Endothelial cell of umbilical vein (primary cell): ENCODE measurements around the gene TNN. TPM values are rescaled to one million over a fixed set of nuclear protein-coding genes. Genes with fewer than 3 reads are reported as not detected.

Source experiments
- BruUV-seq: library from RNA; stranded (reverse); fragments of 400-500 nt; replicated peaks from 2 replicates; lab custom pipeline; 2021; lab: Mats Ljungman, UMichigan
- CTCF ChIA-PET: fragments of 300-600, 350-600 bp; sonication (Branson Sonifier 250); formaldehyde crosslinking; loops from one replicate; lab custom pipeline; 2021; ENCODE audit warnings: antibody characterized with exemption, inconsistent platforms; lab: Charles Lee
- POLR2A ChIA-PET: fragments of 300-600, 350-600 bp; sonication (Branson Sonifier 250); formaldehyde crosslinking; loops from one replicate; lab custom pipeline; 2021; ENCODE audit warnings: antibody characterized with exemption, inconsistent platforms; lab: Charles Lee
- DNase-seq: peaks from one replicate; pipeline ENCODE4 v3.0.0-alpha.2; 2011; ENCODE audit warnings: low read depth, low spot score
- FAIRE-seq: peaks from 2 replicates; lab custom pipeline; 2011; peaks lifted over from hg19 to GRCh38; lab: Jason Lieb, UNC
- H2AFZ ChIP-seq: 2 replicates; pipeline ENCODE4 v1.6.0; 2012; ENCODE audit warnings: low read depth, low read length, control low read depth, inconsistent platforms
- H3K27ac ChIP-seq: 2 replicates; pipeline ENCODE4 v1.5.1; 2011; ENCODE audit warnings: low read depth, mild to moderate bottlenecking, control low read depth, low read length, moderate library complexity; ENCODE audit not compliant: insufficient read depth
- H3K27me3 ChIP-seq, 2 experiments: 2 replicates each; pipeline versions ENCODE4 v1.6.0 to v1.6.1; 2011; ENCODE audit warnings: low read length in 2 of 2, mixed read lengths in 1 of 2; ENCODE audit not compliant: control insufficient read depth in 2 of 2, insufficient read depth in 2 of 2
- H3K36me3 ChIP-seq, 2 experiments: 2 replicates in 1 of 2; 3 replicates in 1 of 2; pipeline ENCODE4 v1.5.1; 2011; ENCODE audit warnings: low read length in 2 of 2, mild to moderate bottlenecking in 1 of 2, moderate library complexity in 1 of 2; ENCODE audit not compliant: control insufficient read depth in 2 of 2, insufficient read depth in 2 of 2; ENCODE audit errors: extremely low read depth in 1 of 2
- H3K4me1 ChIP-seq: 3 replicates; pipeline ENCODE4 v1.5.1; 2011; ENCODE audit warnings: mild to moderate bottlenecking, low read length; ENCODE audit not compliant: control insufficient read depth, insufficient read depth; ENCODE audit errors: extremely low read depth
- H3K4me2 ChIP-seq: 2 replicates; pipeline ENCODE4 v1.6.1; 2011; ENCODE audit warnings: low read length, control low read depth, mixed read lengths; ENCODE audit not compliant: insufficient read depth
- H3K4me3 ChIP-seq, 3 experiments: fragments of 200-600 bp in 1 of 3; sonication (generic), shearing (Covaris generic) in 1 of 3; replicated peaks in 1 of 3; 2 replicates each; pipeline ENCODE4 v1.5.1; 2011 to 2016; ENCODE audit warnings: control low read depth in 3 of 3, low read length in 3 of 3, mild to moderate bottlenecking in 2 of 3, inconsistent platforms in 1 of 3, low read depth in 1 of 3, moderate library complexity in 1 of 3; ENCODE audit not compliant: insufficient read depth in 1 of 3
- H3K79me2 ChIP-seq: 2 replicates; pipeline ENCODE4 v1.6.0; 2012; ENCODE audit warnings: low read length, inconsistent platforms; ENCODE audit not compliant: control insufficient read depth, insufficient read depth
- H3K9ac ChIP-seq: replicated peaks from 2 replicates; pipeline ENCODE3; 2011; ENCODE audit warnings: low read length, control low read depth; ENCODE audit not compliant: insufficient read depth; ENCODE audit errors: extremely low read depth
- H3K9me1 ChIP-seq: replicated peaks from 3 replicates; pipeline ENCODE4 v1.6.0; 2011; ENCODE audit warnings: mild to moderate bottlenecking, low read length; ENCODE audit not compliant: control insufficient read depth, insufficient read depth; ENCODE audit errors: extremely low read depth
- H3K9me3 ChIP-seq: replicated peaks from 2 replicates; pipeline ENCODE4 v1.5.1; 2012; ENCODE audit warnings: low read length, inconsistent platforms; ENCODE audit not compliant: control insufficient read depth, insufficient read depth
- H4K20me1 ChIP-seq: replicated peaks from 2 replicates; pipeline ENCODE3; 2011; ENCODE audit warnings: mild to moderate bottlenecking, low read length; ENCODE audit not compliant: control insufficient read depth, insufficient read depth; ENCODE audit errors: extremely low read depth
- EZH2 ChIP-seq: IDR thresholded peaks from 2 replicates; pipeline ENCODE4 v1.6.1; 2012; ENCODE audit warnings: borderline replicate concordance, low read depth, mild to moderate bottlenecking, moderate library complexity, low read length, inconsistent platforms; ENCODE audit not compliant: severe bottlenecking
- FOS ChIP-seq: IDR thresholded peaks from 2 replicates; pipeline ENCODE4 v1.6.1; 2011; ENCODE audit warnings: mild to moderate bottlenecking, low read length, moderate library complexity, borderline replicate concordance; ENCODE audit not compliant: insufficient read depth
- GATA2 ChIP-seq: IDR thresholded peaks from 2 replicates; pipeline ENCODE4 v1.7.0; 2011; ENCODE audit warnings: low read depth, mild to moderate bottlenecking, moderate library complexity, mixed read lengths, low read length; ENCODE audit not compliant: insufficient read length, insufficient read depth
- JUN ChIP-seq: IDR thresholded peaks from 2 replicates; pipeline ENCODE4 v1.6.1; 2011; ENCODE audit warnings: borderline replicate concordance, low read depth; ENCODE audit not compliant: insufficient read length, insufficient read depth
- MYC ChIP-seq: IDR thresholded peaks from one replicate; pipeline ENCODE4 v1.6.1; 2011; ENCODE audit warnings: mild to moderate bottlenecking, low read depth, low read length
- POLR2A ChIP-seq: IDR thresholded peaks from 2 replicates; pipeline ENCODE4 v1.6.1; 2012; ENCODE audit warnings: low read depth, mild to moderate bottlenecking, control low read depth, low read length
- POLR2AphosphoS5 ChIP-seq: IDR thresholded peaks from 2 replicates; pipeline ENCODE4 v1.6.1; 2012; ENCODE audit warnings: low read depth, mild to moderate bottlenecking, control low read depth, low read length, moderate library complexity; ENCODE audit not compliant: insufficient read depth
- dilution Hi-C: fragments of 300-500 bp; cut with MboI; formaldehyde crosslinking; loops from one replicate; pipeline ENCODE4 v1.15.0; 2019; ENCODE audit warnings: low sequenced_read_pairs; ENCODE audit not compliant: extremely low pct_ligation_motif_present
- intact Hi-C: fragments of 100-400 bp; cut with micrococcal nuclease; formaldehyde crosslinking; loops from one replicate; pipeline ENCODE4 v1.10.0; 2022
- polyA plus RNA-seq, 4 experiments: library from polyadenylated mRNA; depleted of rRNA in 3 of 4; stranded (reverse) in 3 of 4; unstranded in 1 of 4; fragments of >200 nt; gene quantifications; 2 replicates each; pipeline versions ENCODE4 v1.2.1 to v1.2.3, GENCODE V29; 2011 to 2012; ENCODE audit warnings: missing spikeins in 1 of 4
- total RNA-seq: library from RNA; stranded (reverse); gene quantifications from 2 replicates; pipeline ENCODE4 v1.2.3, GENCODE V29; 2021
- TF ChIP-seq, protein P1 (sequence below), 2 donors: IDR thresholded peaks; 1 replicate in 1 of 2; 2 replicates in 1 of 2; pipeline ENCODE4 v1.5.1; 2011; ENCODE audit warnings: low read length in 2 of 2, mild to moderate bottlenecking in 2 of 2, moderate library complexity in 2 of 2, control low read depth in 1 of 2, inconsistent platforms in 1 of 2, low read depth in 1 of 2; ENCODE audit not compliant: insufficient read depth in 1 of 2; ENCODE audit errors: extremely low read depth in 1 of 2
- TF ChIP-seq, protein P2 (sequence below): IDR thresholded peaks from 2 replicates; pipeline ENCODE4 v1.6.1; 2011; ENCODE audit not compliant: insufficient read depth, insufficient read length

The TNN gene
- total and polyA plus RNA-seq, 2 donors (not counting 3 experiments of a cell fraction or from before 2014, with no cell fraction given) = not detected

DNA sequence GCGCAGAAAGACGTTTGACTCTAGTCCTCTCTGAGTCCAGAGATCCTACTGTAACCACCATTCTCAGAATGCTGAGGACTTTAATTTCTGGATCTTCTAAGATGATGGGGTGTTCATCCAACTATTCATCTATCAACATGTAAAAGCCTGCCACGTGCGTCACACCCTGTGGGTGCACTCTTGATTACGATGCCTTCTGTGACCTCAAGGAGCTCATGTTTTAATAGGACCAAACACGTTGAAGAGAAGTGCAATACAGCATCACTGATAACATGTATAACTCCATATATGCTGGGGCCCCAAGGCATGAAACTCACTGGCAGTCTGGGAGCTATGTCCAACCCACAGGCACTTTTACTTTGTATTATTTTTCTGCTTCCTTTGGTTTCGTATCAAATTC, 105.9 kb downstream of the TNN start:
- ChIA-PET POLR2A (no interaction called here), CTCF (interaction anchor here (1.0 to 1.4 kb wide), 5 partner anchors 14 to 146 kb away, joined by 3 to 5 read pairs (median 4); no protein-coding TSS in a partner anchor)
- H3K27ac ChIP-seq = no peak overlapping the region
- no peak overlapping the region for H3K9ac ChIP-seq
- no peaks in the 10 kb centered on the region for H4K20me1 ChIP-seq
- no peaks in the 10 kb centered on the region for H3K9me1 ChIP-seq
- dilution Hi-C loops = no loop called here
- no peak for TF ChIP-seq POLR2AphosphoS5
- no peak for TF ChIP-seq POLR2A
- no peak for TF ChIP-seq JUN
- TF ChIP-seq GATA2 = no peak
- TF ChIP-seq EZH2 = no peak
- TF ChIP-seq, protein P1, sequence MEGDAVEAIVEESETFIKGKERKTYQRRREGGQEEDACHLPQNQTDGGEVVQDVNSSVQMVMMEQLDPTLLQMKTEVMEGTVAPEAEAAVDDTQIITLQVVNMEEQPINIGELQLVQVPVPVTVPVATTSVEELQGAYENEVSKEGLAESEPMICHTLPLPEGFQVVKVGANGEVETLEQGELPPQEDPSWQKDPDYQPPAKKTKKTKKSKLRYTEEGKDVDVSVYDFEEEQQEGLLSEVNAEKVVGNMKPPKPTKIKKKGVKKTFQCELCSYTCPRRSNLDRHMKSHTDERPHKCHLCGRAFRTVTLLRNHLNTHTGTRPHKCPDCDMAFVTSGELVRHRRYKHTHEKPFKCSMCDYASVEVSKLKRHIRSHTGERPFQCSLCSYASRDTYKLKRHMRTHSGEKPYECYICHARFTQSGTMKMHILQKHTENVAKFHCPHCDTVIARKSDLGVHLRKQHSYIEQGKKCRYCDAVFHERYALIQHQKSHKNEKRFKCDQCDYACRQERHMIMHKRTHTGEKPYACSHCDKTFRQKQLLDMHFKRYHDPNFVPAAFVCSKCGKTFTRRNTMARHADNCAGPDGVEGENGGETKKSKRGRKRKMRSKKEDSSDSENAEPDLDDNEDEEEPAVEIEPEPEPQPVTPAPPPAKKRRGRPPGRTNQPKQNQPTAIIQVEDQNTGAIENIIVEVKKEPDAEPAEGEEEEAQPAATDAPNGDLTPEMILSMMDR (IDR thresholded peaks at IDR 0.05; ENCODE audit: extremely low read depth in 1 of 2, insufficient read depth in 1 of 2, low read depth in 1 of 2, low read length in 2 of 2) = no peak
- TF ChIP-seq, protein P2, sequence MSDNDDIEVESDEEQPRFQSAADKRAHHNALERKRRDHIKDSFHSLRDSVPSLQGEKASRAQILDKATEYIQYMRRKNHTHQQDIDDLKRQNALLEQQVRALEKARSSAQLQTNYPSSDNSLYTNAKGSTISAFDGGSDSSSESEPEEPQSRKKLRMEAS = no peak
- no peak for TF ChIP-seq FOS
- TF ChIP-seq MYC = no peak
- DNase-seq (no peak), FAIRE-seq (no peak)
- no peaks in the 10 kb centered on the region for H3K9me3 ChIP-seq
- H3K27me3 ChIP-seq = no peaks in the 10 kb centered on the region
- intact Hi-C loops = no loop called here
- no peaks in the 10 kb centered on the region for H3K79me2 ChIP-seq
- no TSS peak for BruUV-seq
- no peak overlapping the region for H3K4me3 ChIP-seq
- peaks cover 25% of the 10 kb centered on the region for H3K4me1 ChIP-seq
- H3K36me3 ChIP-seq = no peaks in the 10 kb centered on the region
- no peak overlapping the region for H3K4me2 ChIP-seq
- H2AFZ ChIP-seq = no peak overlapping the region
